GM18520 (cell line): ENCODE results near the gene URM1.

ENCODE experiments used
- ATAC-seq: cut with Tn5 transposase; IDR thresholded peaks from one replicate; pipeline ENCODE4 v1.9.1; 2021; ENCODE audit not compliant: unreplicated experiment

The URM1 gene

DNA sequence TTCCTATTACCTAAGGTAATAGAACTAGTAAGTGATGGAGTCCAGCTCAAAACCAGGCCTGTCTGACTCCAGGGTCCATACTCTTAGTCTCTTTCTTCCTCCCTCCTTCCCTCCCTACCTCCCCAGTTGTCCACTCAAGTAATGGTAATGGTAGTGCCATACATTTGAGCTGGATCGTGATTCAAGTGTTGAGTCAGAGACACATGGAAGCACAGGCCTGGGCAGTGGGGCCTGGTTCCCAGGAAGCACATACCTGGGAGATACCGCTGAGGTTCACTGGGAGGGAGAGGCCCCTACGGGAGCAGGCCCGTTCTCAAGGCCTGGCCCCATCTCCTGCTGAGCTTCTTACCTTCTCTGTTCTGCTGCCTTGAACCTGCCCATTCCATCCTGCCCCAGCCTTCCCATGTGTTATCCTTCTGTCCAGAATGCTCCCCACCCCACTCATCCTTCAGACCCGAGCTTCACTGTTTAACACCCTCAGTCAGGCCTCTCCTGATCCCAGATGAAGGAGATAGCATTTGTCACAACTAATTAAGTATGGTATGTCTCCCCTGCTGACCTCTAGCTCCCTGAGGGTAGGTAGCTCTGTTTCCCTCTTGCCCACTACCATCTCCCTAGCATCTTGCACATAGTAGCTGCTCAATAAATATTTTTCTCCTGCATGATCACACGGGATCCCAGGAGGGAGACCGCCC is 13.8 kb downstream of the URM1 start:
- no peak for ATAC-seq

DNA sequence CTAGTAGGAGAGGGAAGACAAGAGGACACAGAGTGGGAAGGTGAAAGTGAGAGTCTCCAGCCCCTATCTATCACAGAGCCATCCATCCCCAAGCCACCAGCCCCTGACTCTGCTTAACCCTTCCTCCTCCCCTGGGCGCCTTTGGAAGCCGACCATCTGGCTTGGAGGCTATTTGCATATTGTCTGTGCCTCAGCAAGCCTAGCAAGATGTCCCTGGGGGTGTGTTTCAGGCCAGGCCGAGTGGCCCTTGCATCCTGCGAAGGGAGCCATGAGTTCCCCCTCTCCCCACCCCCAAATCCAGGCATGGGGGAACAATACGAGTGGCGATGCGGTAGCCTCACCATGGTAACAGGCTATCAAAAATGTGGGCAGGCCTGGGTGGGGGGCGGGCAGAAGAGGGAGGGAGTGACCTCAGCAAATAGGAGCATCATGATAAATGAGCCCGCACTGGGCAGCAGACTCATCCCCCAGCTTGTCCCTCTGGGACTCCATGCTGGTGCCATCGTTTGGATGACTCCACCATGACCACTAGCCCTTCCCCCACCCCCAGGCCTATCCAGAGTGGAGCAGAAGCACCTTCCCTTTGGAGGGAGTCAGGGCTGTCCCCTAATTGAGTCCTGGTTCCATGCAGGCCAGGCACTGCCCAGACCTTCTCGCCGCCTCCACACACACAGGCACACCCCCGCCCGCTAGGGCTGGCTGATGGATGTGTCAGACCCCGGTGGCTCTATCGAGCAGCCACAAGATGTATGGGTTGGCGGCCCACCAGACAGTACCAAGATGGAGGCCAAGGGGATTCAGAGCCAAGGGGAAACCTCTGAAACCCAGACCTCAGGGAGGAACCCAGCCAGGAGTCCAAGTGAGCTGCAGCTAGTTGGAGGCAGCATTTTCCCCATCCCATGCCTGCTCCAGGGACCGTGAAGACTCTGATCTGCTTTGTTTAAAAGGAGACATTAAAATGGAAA is 14.6 kb downstream of the URM1 start:
- ATAC-seq = no peak

DNA sequence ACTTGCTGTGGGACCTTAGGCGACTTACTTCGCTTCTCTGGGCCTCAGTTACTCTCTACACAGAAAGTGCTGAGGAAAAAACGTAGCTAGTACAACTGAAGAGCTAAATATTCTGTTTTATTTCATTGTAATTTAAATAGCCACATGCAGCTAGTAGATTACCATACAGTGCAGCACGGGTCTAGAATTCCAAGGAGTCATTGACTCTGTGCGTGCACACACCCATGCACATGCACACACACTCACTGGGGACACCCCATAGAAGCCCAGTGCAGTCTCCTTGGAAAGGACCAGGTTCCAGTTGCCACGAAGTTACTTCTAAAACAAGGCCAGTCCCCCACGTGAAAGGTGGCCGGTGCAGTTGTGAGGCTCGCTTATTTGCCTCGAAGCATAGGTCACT is 17.0 kb downstream of the URM1 start:
- no peak for ATAC-seq

DNA sequence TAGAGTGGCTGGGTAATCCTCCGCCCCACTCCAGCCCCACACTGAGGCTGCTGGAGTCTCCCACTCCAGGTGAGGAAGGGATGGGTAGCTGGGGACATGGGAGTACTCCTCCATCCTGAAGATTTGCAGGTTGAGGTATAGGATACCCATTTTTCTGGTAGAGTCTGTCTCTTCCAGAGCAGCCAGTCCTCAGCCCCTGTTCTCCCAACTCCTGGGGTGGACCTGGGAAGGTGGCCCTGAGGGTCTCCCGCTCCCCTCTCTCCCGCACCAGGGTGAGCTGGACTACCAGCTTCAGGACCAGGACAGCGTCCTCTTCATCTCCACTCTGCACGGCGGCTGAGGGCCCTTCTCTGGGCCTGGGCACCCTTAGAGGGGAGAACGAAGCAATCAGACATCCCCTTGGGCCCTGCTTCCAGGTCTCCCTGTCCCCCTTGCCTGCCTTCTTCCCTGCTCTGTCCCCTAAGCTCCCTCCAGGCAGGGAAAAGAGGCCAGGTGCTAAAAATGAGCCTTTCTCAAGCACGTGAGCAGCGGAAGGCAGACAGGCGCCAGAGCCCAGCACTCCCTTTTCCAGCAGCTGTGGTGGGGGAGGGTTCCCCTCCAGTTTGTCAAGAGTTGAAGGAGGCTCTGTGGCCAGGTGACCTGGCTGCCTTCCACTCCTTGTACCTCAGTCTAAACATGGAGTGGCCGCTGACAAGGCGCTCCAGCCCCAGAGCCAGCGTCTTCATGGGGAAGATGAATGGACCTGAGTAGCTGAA is 18.4 kb downstream of the URM1 start:
- no peak for ATAC-seq

DNA sequence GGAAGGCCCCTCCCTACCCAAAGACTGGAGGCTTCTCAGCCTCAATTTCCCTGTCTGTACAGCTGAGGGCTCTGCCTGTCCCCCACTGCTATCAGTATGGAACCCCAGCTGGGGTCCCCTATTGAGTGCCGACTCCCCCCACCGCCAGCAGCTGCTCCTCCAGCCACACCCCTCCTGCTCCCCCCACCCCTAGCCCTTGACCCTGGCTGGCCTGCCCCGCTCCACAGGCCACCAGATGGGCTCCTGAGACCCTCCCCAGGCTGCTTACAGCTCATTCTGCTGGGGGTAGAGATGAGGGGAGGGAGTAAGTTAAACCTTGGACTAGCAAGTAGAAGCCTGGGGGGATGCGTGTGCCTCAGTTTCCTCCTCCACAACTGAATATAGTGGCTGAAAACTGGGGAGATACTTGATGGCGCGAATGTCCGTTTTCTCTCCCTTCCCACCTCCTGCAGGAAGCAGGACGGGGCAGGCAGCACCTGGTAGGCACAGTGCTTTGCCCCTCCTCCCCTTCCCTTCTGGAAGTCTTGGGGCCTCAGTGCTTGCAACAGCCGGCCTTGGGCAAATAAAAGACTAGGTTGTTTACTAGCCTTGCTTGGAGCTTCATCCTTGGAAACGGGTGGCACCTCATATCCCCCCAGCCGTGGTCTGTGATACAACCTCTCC is 19.1 kb downstream of the URM1 start:
- ATAC-seq = no peak

DNA sequence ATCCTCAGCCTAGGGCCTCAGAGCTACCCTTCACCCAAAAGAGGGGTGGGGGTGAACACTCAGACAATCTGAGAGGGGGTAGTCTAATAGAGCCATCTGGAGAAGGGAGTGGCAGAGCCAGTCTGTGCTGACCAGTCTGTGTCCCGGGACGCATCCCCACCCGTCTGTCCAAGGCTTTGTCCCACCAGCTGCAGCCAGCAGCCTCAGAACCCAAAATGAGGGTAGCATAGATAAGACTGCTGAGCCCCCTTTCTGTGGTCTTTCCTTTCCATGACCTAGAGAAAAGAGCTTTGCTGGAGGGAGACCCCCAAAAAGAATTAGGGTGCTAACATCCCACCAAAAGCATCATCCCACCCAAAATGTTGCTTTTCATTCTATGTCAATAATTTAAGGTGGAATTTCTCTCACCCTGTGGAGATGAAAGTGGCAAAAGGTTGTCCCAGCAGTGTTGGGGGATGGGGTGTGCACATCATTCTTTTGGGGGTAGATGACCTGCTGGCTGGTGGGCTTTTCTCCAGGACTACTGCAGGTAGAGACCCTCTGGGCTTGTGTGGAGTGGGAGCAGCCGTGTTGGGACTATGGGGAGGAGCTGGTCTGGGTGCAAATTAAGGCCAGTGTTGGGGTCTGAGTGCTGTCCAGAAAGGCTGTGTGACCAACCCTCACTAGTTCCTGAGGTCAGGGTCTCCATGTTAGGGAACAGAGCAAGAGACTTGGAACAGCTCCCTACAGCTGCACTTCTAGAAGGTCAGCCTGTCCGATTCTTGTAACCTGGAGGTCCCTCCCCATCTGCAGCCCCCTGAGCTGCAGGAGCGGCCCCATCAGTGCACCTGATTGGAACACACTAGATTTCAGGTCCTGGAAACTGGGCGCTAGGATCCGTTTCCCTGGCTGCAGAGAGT is 19.9 kb downstream of the URM1 start:
- ATAC-seq = no peak

DNA sequence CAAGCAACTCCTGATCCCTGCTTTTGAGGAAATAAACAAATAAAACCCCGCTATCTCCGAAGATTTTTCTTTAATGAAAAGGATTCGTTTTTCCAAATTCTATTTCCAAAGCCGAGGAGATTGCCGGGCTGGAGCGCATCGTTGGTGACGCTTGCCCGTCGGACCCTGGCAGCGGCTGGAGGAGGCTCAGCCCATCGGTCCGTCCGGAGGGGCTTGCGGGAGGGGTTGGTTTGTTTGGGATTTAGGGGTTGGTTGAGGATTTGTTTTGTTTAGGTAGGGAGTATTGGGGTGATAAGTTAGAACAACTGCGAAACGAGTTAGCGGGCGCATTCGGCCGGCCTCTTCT is 20.8 kb downstream of the URM1 start:
- no peak for ATAC-seq

DNA sequence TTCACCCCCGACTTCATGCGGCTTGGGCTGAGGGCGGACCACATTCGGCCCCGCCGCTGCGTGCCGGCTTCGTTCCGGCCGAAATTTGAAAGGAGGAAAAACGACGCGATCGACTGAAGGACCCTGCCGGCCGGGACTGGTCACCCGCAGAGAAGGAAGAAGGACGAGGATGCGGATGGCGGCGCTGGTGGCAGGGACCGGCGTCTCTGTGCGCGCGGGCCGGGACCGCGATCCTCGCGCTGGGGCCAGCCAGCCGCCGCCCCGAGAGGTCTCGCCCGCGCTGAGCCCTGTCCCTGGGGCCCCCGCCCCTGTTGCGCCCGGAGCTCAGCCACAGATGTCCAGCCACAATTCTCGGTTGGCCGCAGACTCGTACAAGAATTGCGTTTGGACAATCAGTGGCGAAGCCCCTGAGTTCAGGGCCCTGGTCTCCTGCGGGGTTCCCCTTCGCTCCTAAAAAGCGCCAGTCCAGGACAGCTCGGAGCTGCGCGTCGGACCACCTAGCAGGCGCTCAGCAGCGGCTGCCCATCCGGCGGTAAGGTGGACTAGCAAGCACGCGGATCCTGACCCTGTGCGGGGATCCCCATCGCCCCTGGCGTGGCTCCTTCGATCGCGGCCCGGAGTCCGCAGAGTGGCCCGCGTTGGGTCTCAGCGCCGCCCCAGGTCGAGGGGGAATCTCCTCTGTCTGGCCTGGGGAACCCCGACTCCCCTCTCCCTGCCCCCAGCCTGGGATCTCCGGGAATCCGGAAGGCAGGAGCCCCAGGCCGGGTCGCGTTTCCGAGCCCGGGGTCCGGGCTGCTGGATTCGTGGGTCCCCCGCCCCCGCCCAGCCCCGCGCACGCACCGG is 21.3 kb downstream of the URM1 start:
- no peak for ATAC-seq

DNA sequence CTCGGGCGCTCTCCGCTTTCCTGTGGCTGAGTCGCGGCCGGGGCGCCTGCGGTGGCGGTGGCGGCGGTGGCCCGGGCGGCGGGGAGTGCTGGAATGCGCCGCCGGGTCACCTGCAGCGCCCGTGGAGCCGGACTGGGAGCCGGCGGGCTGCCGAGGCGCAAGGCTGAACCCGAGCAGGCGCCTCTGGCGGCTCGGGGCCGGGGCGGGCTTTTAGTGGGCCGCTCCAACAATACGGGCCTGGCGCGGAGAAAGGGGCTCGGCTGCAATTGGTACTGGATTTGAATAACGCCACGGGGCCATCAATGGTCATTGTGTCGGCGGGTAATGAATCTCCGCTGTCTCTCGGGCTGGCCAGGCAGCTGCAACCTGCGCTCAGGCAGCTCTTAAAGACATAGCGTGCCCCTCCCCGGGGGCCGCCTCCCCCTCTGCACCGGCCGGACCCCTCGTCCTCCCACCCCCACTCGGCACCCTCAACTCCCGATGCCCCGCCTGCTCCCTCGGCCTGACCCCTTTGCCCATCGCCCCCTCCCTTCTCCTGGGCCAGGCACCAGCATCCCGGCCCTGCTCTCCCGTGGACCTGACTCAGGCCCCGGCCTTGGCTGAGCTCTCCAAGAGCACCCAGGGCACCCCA is 22.1 kb downstream of the URM1 start:
- no peak for ATAC-seq

DNA sequence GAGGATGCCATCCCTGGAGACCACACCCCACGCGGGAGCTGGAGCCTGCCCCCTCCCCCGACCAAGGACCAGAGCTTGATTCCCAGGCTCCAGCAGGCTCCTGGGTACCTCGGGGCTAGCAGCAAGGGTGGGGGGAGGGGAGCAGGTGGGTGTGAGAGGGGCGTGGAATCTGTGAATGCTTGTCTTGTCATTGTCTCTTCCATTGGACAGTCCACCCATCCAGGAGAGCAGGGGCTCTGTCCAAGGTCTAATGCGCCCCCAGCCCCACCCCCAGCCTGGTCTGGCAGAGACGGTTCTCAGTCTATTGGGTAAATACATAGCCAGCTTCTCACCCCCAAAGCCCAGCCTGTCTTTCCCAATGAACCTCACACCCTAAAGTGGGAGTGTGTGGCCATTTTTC is 22.8 kb downstream of the URM1 start:
- no peak for ATAC-seq

DNA sequence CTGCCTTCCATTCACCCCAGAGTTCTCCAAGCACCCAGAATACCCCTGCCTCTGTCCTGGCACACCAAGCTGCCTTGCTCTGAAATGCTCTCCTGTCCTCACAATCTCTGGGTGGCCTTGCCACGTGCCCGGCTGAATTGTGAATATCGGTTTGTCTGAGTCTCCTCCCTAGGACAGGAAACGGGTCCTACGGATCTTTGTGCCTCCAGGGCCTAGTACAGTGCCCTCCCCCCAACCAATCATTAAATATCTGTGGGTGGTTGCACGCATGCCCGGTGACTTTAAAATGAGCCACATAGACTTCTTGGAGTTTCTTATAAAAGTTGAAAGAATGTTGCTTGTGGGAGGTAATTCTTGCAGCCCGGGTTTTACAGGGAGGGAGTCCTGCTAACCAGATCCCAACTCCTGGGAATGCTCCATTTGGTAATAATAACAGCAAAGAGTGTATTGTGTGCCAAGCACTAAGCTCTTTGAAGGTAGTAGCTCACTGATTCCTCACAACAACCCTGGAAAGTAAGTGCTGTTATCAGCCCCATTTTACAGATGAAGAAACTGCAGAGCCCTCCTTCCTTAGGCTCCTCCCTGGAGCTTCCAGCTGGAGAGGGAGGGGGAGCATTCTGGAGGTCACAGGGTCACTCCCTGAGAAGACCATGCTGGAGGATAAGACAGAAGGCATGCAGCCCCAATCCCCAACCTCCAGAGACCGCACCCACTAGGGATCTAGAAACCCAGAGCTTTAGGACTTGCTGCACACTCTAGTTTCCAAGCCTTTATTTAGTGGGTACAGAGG is 23.4 kb downstream of the URM1 start:
- ATAC-seq = no peak

DNA sequence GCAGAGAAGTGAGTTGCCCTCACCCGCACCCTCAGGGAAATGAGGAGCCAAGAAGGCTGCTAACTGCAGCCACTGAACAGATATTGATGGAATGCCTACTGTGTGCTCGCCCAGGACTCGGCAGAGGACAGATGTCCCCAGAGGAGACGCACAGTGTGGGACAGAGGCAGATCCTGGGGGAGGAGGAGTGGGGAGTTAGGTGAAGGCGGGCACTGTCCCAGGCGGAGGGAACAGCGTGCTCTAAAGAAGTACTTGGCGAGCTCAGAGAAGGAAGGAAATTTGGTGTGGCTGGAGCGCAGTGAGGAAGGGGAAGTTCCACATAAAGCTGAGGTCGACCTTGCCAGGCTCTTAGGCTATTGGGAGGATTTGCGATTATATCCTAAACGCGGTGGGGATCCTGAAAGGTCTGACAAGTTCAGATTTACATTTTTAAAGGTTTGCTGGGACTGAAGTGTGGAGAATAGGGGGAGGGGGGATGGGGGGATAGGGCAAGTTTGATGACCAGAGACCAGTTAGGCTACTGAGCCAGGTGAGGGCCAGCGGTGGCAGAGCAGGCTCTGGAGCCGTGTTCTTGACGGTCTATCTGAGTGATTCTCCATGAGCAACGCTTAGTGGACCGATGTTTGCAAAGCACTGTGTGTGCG is 25.9 kb downstream of the URM1 start:
- ATAC-seq = no peak

DNA sequence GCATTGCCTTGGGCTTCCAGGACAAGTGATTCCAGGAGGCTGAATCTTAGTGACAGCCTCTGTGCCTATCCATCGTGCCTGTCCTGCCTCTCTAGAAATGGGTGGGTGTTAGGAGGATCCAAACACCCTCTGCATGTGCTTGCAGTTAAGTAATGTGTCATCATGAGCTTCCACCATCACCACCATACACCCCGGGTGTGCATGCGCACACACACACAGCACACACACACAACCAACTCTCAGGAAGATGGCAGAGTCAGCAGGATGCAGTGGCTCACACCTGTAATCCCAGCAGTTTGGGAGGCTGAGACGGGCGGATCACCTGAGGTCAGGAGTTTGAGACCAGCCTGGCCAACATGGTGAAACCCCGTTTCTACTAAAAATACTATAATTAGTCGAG is 26.7 kb downstream of the URM1 start:
- no peak for ATAC-seq

DNA sequence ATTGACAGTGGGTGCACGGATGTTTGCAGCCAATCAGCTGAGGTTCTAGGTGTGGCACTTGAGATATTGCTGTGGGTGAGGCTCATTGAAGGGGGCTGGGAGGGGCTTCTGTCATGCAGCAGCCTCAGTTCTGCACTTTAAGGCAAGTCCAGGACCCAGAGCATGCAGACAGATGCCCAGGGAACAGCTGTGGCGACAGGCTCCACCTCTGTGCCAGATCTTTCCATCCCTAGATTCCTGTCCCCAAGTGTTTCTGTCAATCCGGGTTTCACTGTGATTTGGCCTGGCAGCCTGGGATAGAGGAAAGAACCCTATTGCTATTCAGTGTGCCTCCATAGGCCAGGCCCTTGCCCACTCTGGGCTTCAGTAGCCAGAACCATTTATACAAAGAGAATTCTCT is 28.7 kb downstream of the URM1 start:
- no peak for ATAC-seq

DNA sequence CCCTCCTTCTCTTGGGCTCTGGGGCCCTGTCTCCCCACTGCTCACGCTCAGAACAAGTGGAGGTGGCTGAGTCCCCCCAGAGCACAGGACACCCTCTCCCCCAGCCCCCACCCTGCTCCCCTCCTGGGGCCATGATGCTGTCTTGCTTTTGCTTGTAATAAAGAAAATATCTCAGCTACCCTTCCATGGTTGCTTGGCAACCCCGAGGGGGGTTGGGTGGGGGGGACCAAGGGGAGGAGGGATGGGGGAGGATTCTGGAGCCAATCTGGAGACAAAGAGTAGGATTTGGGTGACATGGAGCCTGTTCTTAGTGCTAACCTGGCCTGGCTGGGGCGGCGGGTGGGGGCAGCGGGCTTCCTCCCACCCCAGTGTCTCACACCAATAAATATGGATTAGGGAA is 33.4 kb downstream of the URM1 start:
- no peak for ATAC-seq

DNA sequence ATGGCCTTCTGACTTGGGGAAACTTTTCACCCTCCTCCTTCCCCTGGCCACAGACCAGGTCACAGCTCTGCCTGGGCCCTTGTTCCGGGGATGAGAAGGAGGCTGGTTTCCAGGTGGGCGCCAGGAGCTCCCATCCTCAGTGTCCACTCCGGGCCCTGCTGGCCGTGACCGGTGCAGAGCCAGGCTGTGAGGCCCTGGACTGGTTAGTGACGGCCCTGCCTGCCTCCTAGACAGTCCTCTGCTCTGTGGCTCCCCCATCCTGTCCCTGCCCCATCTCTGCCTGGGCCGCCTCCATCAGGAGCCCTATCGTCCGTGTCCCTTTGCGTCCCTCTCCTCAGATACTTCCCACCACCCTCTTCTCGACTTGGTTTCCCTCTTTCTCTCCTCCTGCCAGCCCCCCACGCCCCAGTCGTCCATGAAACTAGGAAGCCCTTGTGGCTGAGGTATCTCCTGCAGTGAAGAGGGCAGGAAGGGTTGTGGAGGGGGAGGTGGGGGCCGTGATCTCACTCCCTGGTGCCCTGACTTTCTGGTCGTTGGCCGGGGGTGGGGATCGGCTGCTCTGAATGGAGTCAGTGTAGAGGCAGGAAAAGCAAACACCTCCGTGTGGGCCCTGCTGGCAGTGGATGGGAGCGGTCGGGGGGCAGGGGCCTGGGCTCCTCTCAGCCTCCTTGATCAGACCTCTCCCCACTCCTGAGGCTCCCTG is 34.1 kb downstream of the URM1 start:
- no peak for ATAC-seq

DNA sequence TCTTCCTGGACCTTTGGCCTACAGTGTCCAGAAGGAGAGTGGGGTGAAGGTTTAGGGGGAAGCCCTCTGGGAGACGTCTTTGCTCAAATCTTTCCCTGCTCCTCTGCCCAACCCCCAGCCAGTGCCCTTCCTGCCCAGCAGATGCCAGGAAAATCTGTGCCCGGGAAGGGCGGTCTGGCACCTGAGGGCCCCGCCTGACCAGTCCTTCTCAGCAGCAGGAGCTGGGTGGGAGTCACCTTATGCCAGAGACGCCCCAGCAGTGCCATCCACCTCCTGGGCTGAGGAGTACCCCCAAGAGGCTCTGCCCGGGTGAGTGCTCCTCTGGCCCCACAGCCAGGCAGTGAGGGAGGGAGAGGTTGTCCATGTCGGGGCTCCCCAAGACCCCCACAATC is 34.6 kb downstream of the URM1 start:
- no peak for ATAC-seq
